GM11168 (cell line): ENCODE measurements around the gene TAPBP.

Source experiments
- in situ Hi-C: fragments of 300-500 bp; cut with MboI; formaldehyde crosslinking; loops from one replicate; pipeline ENCODE4 v1.12.0; 2022; ENCODE audit warnings: low sequenced_read_pairs; ENCODE audit not compliant: unreplicated experiment

TAPBP gene

DNA sequence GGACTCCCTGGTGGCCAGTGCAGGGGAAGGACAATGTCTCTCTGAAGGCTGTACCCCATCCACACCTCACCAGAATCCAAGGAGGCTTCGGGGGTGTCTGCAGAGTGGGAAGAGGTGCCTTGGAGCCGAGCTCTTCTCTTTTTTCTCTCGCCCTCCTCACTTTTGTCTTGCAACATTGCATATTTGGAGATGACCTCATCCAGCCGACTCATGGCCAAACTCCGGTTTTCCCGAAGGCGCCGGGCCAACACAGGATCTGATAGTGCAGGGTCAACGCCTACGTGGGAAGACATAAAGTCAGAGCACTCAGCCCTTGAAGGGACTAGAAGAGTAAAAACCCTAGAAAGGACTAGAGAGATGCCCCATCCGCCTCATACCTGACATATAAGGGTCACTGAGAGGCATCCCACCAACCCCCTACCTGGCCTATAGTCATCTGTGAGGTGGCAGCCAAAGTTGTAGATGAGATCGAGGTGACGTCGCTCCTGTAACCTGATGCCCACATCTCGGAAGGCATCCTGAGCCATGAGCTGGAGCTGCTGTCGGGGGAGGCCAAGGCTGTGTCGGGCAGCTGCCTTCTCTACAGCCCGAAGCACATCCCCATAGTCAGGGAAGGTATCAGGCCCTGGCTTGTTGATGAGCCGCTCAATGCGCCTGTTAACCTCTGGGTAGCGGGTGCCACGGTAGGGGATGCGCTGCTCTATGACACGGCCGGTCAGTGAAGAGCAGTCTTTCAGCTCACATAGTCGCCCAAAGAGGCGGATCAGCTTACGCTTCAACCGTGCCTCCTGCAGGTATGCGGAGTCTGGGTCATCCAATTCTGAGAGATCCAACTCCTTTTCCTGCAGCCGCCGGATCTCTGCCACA is 6.7 kb upstream of the TAPBP start:
- in situ Hi-C loops, result no loop called here

DNA sequence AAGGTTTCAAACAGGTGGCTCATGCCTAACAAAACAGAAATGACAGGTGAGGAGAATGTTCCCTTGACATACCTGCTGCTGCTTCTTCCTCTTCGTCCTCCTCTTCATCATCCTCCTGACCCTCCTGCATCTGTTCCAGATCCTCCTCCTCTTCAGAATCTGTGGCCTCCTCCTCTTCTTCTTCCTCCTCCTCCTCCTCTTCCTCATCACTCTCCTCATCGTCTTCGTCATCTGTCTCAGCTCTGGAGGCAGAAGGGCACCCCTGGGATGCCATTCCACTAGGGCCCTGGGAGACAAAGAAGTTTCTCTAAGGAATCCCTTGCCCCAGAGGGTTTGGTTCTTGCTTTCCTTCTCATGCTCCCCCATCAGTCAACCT is 6.0 kb upstream of the TAPBP start:
- in situ Hi-C loops, result no loop called here

DNA sequence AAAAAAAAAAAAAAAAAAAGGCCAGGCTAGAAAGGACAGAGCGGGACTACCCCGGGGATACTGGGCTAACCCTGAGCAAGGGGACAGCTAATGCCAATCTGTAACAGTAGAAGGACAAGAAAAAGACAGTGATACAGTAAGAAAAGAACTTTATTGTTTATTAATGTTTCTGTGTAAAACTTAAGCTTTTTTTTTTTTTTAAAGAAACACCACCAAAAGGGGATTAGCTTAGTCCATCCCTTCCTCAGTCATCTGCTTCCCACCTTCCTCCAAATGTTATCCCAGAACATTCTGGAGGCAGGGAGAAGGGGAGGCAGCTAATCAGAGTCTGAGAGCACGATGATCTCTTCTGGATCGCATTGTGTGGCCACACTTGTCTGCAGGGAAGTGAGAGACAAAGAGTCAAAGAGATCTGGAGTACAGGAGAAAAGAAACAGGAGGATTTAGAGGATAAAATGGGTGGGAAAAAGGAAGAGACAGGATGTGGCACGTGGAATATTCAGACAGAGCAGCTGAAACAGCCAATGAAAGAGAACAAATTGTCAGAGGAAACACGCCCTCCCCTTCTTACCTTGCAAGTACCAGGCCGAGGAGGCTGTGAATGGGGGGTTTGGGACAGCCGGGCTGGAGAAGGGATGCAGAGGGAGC is 4.7 kb upstream of the TAPBP start:
- in situ Hi-C loops, result no loop called here

DNA sequence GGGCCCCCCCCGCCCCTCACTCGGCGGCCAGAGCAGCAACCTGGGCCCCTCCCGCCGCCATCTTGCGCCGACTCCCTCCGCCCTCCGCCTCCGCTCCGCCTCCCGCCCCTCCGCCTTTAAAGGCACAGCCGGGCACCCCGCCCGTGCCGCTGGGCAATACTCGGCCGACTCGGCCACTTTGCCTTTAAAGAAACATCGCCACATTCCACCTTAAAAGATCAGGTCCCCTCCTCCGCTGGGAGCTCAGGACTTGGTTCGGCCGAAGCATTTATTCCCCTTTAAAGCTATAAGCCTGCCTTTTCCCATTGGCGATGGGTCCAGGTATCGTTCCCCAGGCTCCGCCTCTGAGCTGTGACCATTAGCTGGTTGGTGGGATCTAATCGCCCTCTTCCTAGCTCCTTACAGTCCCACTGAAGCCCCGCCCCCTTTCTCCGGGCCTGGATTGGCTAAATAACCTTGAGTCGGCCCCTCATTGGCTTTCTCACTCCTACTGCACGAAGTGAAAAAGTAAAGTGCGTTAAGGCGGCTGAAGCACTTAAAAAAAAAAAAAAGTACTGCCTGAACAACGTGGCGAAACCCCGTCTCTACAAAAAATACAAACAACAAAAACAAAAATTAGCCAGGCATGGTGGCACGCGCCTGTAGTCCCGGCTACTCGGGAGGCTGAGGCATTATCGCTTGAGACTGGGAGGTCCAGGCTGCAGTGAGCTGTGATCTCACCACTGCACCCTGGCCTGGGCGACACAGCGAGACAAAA is 4.0 kb upstream of the TAPBP start, which contains the start of gene ZBTB22:
TSS of gene ZBTB22 (minus strand) at position 76 of the 757 bp plus-strand sequence. CDS start 828 bp downstream, outside the sequence.
- in situ Hi-C loops, result no loop called here

DNA sequence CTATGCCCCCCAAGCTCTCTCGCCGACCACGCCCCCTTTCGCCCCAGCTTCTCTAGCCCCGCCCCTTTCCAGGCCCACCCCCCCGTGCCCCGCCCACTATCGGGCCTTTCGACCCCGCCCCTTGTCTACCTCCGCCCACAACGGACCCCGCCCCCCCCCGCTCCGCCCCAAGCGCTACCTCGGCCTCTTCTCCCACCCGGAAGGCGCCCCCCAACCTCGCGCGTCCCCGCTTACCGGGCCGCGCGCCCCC is 3.5 kb upstream of the TAPBP start:
- in situ Hi-C loops, result no loop called here

DNA sequence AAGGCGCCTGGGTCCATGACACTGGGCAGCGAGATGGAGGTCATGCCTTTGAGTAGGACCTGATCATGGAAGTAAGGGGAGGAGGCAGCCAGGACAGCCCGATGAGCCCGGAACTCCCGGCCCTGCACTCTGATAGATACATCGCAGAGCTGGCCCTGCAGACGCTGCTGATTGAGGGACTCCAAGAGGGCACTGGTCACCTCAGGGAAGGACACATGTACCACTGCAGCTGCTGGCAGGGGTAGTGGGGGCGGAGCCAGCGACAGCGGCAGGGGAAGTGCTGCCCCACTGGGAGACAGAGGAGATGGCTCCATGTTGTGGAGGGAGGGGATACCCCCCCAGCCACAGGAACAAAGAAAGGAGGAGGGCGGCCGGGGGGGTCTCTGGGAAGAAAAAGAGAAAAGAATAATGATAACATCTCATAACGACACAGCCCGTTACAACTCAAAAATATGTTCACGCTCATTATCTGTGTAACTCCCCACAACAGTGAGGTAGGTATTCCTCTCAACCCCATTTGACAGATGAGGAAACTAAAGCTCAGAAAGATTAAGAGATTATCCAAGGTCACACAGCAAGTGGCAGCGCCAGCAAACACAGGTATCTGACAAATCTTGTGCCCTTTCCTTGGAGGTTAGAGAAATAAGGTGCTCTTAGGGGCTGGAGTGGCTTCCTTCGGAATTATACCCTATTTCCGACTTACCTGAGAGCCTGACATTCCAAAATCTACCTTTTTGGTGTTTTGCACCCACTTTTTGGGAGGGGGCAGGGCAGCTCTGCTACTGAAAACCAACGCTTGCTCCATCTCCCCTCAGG is 2.9 kb upstream of the TAPBP start:
- in situ Hi-C loops, result no loop called here

DNA sequence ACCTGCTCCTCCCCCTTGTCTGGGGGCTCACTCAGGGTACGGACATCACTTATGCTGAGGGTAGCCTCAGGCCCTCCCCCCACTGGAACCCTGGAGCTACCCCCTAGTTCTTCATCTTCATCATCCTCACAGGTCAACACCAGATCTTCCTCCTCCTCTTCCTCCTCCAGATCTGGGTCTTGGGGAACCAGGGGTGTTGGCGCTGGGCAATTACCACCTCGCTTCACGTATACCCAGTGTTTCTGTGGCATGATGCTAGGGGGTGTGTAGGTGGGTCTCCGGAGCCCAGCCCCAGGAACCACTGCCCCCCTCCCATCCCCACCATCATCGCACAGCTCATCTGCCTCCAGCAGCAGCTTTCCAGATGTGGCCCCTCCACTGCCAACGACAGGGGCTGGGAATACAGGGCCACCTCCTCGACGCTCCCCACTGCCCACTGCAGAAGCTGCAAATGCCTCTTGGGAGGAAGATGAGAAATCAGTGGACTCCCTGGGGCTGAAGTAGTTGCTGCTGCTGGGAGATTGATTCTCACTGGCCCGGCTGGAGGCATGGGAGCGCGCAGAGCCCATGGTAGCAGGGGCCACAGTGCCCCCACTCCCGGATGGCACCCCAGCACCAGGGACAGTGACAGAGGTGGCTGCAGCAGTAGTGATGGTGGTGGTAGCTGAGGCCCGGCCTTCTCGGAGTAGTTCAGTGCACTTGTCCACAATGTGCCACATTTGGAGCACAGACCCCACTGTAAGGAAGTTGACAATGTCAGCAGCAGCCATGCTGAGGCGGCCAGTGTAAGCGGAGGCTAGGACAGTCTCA is 2.1 kb upstream of the TAPBP start:
- in situ Hi-C loops, result no loop called here

DNA sequence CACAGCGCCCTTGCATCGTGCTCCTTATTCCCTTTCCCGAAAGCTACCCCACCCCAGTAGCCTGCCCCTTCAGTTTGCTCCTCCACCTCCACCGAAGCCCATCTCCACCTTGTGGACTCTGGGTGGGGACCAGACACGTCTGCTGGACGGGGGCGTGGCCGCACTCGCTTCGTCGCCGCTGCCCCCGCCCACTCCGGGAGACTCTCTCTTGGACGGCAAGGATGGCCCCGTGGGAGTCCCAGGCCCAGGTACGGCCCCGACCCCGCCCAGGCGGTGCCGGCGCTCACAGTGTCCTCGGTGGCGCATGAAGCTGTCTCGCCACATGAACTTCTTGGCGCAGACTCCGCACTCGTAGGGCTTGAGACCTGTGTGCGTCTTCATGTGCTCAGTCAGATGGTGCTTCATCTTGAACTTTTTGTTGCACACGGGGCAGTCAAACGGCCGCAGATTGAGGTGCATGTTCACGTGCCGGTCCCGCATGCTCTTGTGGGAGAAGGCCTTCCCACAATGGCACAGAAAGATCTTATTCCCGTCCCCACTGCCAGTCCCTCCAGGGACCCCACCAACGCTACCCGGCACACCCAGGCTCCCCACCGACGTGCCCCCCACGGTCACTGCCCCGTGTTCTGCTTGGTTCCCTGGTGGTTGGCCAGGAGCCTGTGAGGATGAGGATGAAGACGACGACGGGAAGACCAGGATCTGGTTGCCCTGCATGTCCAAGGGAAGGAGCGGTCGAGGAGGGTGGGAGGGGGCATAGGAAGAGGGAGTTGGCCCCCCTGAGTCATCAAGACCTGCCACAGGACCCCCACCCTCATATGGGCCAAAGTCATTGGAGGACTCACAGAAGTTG is 1.3 kb upstream of the TAPBP start:
- in situ Hi-C loops, result no loop called here

DNA sequence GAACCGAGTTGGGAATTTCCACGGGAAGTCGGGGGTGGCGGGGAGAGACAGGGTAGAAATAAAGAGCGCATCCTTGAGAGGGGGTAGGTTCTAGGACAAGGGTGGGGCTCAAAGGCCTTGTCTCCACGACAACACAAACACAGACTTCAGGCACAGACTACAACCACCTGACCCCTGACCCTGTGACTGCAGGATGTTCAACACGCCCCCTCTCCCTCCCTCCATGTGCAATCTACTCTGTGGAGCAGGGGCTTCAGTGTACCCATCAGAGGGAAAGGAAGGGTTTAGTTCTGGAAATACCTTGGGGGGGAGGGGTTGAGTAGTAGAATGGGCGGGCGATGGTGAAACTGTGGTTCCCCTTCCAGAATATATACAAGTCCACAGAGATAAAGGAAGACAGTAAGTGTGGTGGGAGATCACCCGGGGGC is 651 bp upstream of the TAPBP start:
- in situ Hi-C loops, result no loop called here

DNA sequence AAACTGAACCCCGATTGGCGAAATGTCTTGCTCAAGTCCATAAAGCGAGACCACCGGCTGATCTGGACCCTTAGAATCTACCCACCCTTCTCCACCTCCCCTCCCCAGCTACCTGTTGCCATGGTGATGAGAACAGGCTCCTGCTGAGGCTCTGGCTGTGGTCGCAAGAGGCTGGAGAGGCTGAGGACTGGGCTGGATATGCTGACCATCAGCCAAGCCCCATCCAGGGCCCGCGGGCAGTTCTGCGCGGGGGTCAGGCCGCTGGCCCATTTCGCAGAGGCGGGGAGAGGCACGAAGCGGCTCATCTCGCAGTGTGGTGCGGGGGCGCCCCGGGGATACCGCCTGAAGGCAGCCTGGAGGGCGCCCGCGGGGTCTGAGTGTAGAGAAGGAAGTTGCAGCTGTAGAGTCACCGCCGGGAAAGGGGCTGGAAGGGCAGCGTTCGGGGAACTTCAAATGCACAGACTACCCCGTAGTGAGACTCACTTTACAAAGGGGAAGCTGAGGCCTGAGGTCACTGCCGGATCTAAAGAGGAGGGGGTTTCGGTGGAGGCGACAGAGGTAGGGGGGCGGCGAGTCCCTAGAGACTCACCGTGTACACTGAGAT is 671 bp downstream of the TAPBP start:
- in situ Hi-C loops, result no loop called here

DNA sequence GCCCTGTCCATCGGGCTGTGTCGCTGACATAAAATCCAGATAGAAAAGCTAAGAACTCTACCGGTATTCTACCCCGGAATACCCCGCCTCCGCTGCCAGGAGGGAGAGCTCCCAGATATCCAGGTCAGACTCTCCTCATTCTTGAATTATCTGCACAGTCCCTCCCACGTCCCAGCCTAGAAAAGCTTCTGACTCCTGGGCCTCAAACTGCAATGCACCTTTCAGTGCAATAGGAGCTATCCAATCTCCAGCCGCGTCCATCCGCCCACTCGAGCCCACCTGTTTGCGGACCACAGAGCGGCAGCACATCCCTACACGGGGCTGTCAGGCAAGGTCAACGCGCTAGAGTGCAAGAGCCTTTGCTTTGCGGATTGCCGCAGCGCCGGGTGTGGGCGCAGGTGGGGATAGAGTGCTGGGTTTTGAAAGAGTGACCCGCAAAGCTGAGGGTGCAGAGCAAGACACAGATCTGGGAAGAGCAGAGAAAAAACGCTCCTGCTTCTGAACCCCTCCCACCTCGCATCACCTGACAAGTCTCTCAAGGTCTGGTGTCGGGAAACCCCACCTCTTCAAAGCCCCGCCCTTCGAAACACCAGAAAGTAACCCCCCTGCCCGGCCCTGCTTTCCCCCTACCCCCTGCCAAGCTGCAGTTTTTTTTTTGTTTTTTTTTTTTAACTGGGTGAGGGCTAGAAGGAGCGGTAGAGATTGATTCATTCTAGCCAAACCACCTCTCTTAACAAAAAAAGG is 1.3 kb downstream of the TAPBP start:
- in situ Hi-C loops, result no loop called here

DNA sequence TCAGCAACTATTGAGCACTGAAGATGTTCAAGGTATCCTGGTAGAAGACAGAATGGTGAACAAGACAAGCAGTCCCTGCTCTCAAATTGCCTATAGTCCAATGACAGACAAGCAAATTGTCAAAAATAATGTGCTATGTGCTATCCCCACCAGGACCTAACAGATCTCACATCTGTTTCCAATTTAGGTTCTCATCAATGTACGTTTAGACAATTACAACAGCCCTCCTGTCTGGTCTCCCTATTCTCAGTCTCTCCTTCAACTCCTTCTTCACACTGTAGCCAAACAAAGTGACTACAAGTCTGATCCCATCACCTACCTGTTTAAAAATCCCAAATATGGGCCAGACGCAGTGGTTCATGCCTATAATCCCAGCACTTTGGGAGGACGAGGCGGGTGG is 7.5 kb downstream of the TAPBP start:
- in situ Hi-C loops, result no loop called here

DNA sequence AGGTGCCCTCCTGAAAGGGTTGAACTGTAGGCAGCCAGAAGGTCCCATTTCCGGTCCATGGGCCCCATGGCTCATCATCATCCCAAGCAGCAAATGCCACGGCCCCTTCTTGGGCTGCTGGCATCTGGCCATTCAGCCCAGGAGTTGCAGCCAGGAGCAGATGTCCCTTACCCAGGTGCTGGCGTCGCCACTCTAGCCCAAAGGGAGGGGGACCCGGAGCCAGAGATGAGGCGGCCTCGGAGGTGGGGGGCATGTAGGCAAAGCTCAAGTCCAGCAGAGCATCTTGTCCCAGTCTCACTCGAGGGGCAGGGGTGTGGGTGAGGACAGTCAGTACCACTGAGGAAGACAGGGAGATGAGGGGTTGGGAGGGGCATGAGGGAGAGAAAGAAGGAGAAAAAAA is 8.8 kb downstream of the TAPBP start:
- in situ Hi-C loops, result no loop called here

DNA sequence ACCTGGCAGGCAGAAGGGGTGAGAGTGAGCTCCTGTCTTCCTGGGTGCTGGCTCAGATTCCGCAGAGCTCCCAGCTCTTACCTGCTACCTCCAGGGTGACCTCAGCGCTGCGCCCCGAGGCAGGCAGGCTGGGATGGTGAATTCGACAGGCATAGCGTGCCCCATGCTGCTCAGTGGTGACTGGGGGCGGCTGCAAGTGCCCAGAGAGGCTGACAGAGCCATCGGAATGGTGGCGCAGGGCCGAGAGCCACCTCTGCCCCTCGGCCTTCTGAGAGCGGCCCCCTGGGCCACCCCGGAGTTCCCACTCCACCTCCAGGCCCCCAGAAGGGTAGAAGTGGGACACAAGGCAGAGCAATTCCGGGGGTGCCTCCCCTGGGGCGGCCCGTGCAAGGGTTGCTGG is 9.7 kb downstream of the TAPBP start:
- in situ Hi-C loops, result no loop called here

DNA sequence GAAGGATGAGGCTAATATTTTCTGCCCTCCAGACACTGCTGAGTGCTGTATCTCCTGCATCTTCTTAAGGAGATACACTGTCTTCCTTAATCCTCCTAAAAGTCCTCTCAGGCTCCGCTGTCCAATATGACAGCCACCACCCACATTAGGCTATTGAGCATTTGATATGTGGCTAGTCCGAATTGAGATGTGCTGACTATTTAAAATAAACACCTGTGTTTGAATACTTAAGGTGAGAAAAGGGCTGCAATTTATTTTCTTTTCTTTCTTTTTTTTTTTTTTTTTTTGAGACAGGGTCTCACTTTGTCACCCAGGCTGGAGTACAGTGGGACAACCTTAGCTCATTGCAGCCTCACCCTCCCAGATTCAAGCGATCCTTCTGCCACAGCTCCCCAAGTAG is 12.0 kb downstream of the TAPBP start:
- in situ Hi-C loops, result no loop called here

DNA sequence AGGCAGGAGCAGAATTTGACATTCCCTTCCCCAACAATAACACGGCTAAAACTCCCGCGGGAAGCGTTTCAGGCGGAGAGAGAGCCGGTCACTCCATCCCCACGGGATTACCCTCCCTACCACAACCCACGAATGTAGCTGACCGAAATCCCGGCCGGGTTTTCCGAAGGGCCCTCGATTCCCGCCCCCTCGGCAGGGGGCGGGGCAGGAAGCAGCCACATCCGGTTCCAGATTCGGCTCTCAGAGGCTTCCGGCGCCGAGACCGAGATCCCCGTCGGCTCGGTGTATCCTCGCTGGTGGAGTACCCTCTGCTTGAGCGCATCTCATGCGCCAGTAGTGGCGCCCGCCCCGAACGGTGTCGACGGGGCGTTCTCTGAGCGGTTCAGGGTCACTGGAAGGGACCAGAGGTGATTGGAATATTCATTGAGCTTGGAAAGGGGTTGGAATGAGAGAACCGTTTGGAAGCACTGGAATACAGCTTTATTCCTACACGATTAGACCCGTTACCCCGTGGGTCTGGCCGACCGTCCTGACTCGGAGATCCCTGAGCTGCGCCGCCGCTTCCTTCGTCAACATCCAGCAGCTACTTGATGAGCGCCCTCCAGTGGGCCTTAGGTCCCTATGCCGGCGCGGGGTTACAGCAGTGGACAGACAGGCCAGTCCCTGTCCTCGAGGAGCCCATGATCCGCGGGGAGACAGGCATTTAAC is 14.5 kb downstream of the TAPBP start:
- in situ Hi-C loops, result no loop called here

DNA sequence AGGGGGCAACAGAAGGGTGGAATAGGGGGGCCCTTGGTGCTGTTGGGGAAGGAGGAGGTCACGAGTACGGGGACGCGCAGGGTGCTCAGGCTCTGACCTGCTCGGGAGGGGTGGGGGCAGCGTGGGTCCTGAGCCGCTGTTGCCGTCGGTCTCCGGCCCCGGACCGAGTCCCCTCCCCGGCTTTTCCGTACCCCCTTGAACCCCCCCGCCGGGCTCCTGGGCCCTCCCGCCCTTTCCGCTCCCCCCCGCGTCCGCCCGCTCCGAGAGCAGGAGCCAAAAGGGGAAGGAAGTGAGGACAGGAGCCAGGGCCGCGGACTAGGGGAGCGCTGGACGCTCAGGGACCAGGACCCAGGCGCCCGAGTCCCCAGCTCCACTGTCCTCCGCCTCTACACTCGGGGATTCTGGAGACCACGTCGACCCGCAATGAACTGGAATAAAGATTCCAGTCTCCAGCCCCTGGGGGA is 15.1 kb downstream of the TAPBP start, which contains the start of gene RGL2:
TSS of gene RGL2 (minus strand) at position 170 of the 464 bp plus-strand sequence. CDS start 332 bp downstream, outside the sequence.
- in situ Hi-C loops, result no loop called here
